ENCODE data around the gene VPS33B.

DNA sequence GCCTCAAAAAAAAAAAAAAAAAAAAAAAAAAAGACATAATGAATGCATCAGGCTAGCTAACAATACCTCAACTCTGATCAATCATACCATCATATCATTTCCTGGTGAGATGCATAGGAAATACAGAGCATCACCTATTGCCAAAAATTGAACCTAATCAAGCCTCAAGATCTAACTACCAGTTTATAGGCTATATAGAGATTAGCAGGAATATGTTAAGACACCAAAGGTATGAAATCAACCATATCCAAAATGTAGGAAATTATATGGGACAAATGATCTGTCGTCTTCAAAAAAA, 387 bp upstream of the VPS33B start:
- TF ChIP-seq, protein P1, sequence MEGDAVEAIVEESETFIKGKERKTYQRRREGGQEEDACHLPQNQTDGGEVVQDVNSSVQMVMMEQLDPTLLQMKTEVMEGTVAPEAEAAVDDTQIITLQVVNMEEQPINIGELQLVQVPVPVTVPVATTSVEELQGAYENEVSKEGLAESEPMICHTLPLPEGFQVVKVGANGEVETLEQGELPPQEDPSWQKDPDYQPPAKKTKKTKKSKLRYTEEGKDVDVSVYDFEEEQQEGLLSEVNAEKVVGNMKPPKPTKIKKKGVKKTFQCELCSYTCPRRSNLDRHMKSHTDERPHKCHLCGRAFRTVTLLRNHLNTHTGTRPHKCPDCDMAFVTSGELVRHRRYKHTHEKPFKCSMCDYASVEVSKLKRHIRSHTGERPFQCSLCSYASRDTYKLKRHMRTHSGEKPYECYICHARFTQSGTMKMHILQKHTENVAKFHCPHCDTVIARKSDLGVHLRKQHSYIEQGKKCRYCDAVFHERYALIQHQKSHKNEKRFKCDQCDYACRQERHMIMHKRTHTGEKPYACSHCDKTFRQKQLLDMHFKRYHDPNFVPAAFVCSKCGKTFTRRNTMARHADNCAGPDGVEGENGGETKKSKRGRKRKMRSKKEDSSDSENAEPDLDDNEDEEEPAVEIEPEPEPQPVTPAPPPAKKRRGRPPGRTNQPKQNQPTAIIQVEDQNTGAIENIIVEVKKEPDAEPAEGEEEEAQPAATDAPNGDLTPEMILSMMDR (IDR thresholded peaks at IDR 0.05; ENCODE audit: low read depth, low read length): no peak
- TF ChIP-seq POLR2A (IDR thresholded peaks at IDR 0.05; ENCODE audit: extremely low read depth, insufficient read length): no peak
- TF ChIP-seq, protein P2, sequence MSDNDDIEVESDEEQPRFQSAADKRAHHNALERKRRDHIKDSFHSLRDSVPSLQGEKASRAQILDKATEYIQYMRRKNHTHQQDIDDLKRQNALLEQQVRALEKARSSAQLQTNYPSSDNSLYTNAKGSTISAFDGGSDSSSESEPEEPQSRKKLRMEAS (IDR thresholded peaks at IDR 0.05; ENCODE audit: low read depth, low read length): no peak
- TF ChIP-seq MYC (IDR thresholded peaks at IDR 0.05; ENCODE audit: low read depth, low read length): no peak; the same call in none of the 2 replicates

Measured in NB4 (cell line).